SK-N-SH (cell line): ENCODE data around the gene PEX26. TPM values are rescaled to one million over a fixed set of nuclear protein-coding genes. Genes with fewer than 3 reads are reported as not detected.

Experiments used
- CTCF ChIA-PET: fragments of 300-600, 350-600 bp; formaldehyde crosslinking; extraction: SDS; loops from one replicate; lab custom pipeline; 2021; lab: Yijun Ruan, JAX
- POLR2A ChIA-PET: fragments of 350-600 bp; sonication (Branson Sonifier 250); formaldehyde crosslinking; extraction: SDS; loops from one replicate; lab custom pipeline; 2020; ENCODE audit warnings: antibody characterized with exemption, inconsistent platforms; lab: Yijun Ruan, JAX
- DNase-seq: peaks from one replicate; pipeline ENCODE4 v3.0.0; 2012
- H2AFZ ChIP-seq: fragments of 200-600 bp; sonication (generic); 2 replicates; pipeline ENCODE4 v1.8.1; 2016; ENCODE audit warnings: antibody characterized with exemption, mild to moderate bottlenecking, low read depth
- H3F3A ChIP-seq: fragments of 200-600 bp; sonication (generic); replicated peaks from 2 replicates; pipeline ENCODE3; 2016; ENCODE audit warnings: antibody characterized with exemption, mild to moderate bottlenecking; ENCODE audit not compliant: insufficient read depth
- H3K27ac ChIP-seq, 2 experiments: fragments of 200-500 bp in 1 of 2; fragments of 200-600 bp in 1 of 2; sonication (Bioruptor generic) in 1 of 2; sonication (generic), shearing (Covaris generic) in 1 of 2; 2 replicates each; pipeline versions ENCODE4 v1.5.1 to v1.6.1; 2014 to 2016; ENCODE audit warnings: low read depth in 2 of 2, inconsistent platforms in 1 of 2, low read length in 1 of 2, mild to moderate bottlenecking in 1 of 2, mixed read lengths in 1 of 2
- H3K27me3 ChIP-seq: fragments of 200-600 bp; sonication (generic), shearing (Covaris generic); 2 replicates; pipeline ENCODE4 v1.6.1; 2016; ENCODE audit warnings: mixed run types; ENCODE audit not compliant: insufficient read depth
- H3K36me3 ChIP-seq, 2 experiments: fragments of 200-500 bp in 1 of 2; fragments of 200-600 bp in 1 of 2; sonication (Bioruptor generic) in 1 of 2; sonication (generic) in 1 of 2; replicated peaks in 1 of 2; 2 replicates each; pipeline versions ENCODE3 to v1.5.1; 2014 to 2016; ENCODE audit warnings: low read length in 1 of 2, mild to moderate bottlenecking in 1 of 2; ENCODE audit not compliant: insufficient read depth in 2 of 2, control insufficient read depth in 1 of 2
- H3K4me1 ChIP-seq, 2 experiments: fragments of 200-500 bp in 1 of 2; fragments of 200-600 bp in 1 of 2; sonication (Bioruptor generic) in 1 of 2; sonication (generic), shearing (Covaris generic) in 1 of 2; 2 replicates each; pipeline versions ENCODE4 v1.5.1 to v1.6.1; 2014 to 2016; ENCODE audit warnings: low read depth in 1 of 2, low read length in 1 of 2, mixed run types in 1 of 2; ENCODE audit not compliant: insufficient read depth in 2 of 2, control insufficient read depth in 1 of 2
- H3K4me2 ChIP-seq: fragments of 200-600 bp; sonication (generic), shearing (Covaris generic); 2 replicates; pipeline ENCODE4 v1.6.1; 2017; ENCODE audit warnings: mixed run types
- H3K4me3 ChIP-seq, 2 experiments: fragments of 200-500 bp in 1 of 2; fragments of 200-600 bp in 1 of 2; sonication (Bioruptor generic) in 1 of 2; sonication (generic), shearing (Covaris generic) in 1 of 2; 2 replicates each; pipeline versions ENCODE4 v1.5.1 to v1.8.1; 2014 to 2016; ENCODE audit warnings: low read depth in 2 of 2, inconsistent platforms in 1 of 2, low read length in 1 of 2, mild to moderate bottlenecking in 1 of 2, mixed read lengths in 1 of 2, moderate library complexity in 1 of 2
- H3K79me2 ChIP-seq: fragments of 200-600 bp; sonication (generic); 2 replicates; pipeline ENCODE4 v1.8.1; 2017; ENCODE audit warnings: mild to moderate bottlenecking; ENCODE audit not compliant: insufficient read depth
- H3K9ac ChIP-seq: fragments of 200-600 bp; sonication (generic); 2 replicates; pipeline ENCODE4 v1.6.1; 2017; ENCODE audit warnings: mixed run types
- H3K9me2 ChIP-seq: fragments of 200-600 bp; sonication (generic); 2 replicates; pipeline ENCODE4 v1.6.1; 2017; ENCODE audit warnings: mixed run types
- H3K9me3 ChIP-seq: fragments of 200-600 bp; sonication (generic); 2 replicates; pipeline ENCODE4 v1.6.1; 2017; ENCODE audit warnings: mixed run types, mild to moderate bottlenecking, moderate library complexity
- H4K20me1 ChIP-seq: fragments of 200-600 bp; sonication (generic); 2 replicates; pipeline ENCODE4 v1.6.1; 2017; ENCODE audit warnings: mild to moderate bottlenecking, mixed run types; ENCODE audit not compliant: insufficient read depth
- CHD2 ChIP-seq: fragments of 150-350 bp; IDR thresholded peaks from 2 replicates; pipeline ENCODE4 v1.6.1; 2018; ENCODE audit warnings: low read length; ENCODE audit not compliant: partially characterized antibody
- EP300 ChIP-seq, 2 experiments: IDR thresholded peaks; 2 replicates each; pipeline versions ENCODE4 v1.4.0 to v1.6.1; 2012; ENCODE audit warnings: borderline replicate concordance in 1 of 2, low read depth in 1 of 2, low read length in 1 of 2
- EZH2phosphoT487 ChIP-seq: fragments of 200-600 bp; sonication (generic); IDR thresholded peaks from 2 replicates; pipeline ENCODE4 v1.6.1; 2017; ENCODE audit warnings: low read depth, mixed run types, mild to moderate bottlenecking, antibody characterized with exemption, moderate library complexity, borderline replicate concordance
- GATA2 ChIP-seq: sonication (generic); formaldehyde crosslinking; IDR thresholded peaks from 2 replicates; pipeline ENCODE4 v1.5.0; 2020; ENCODE audit warnings: mild to moderate bottlenecking, missing genetic modification reagents
- MEF2A ChIP-seq: IDR thresholded peaks from 2 replicates; pipeline ENCODE4 v1.4.0; 2012; ENCODE audit warnings: low read depth, borderline replicate concordance
- YY1 ChIP-seq: IDR thresholded peaks from 2 replicates; pipeline ENCODE4 v1.4.0; 2012; ENCODE audit warnings: low read depth, mild to moderate bottlenecking
- WGBS: methylation state at CpG from one replicate; pipeline ENCODE4 v1.1.6; 2017; ENCODE audit warnings: low lambda C conversion rate; 5-methylcytosine and 5-hydroxymethylcytosine counted together
- polyA plus RNA-seq, 3 experiments: library from polyadenylated mRNA; depleted of rRNA; stranded (reverse); fragments of >200 nt; gene quantifications; 2 replicates each; pipeline ENCODE4 v1.2.3, GENCODE V29; 2012
- TF ChIP-seq, protein P1 (sequence below): IDR thresholded peaks from 2 replicates; pipeline ENCODE4 v1.6.1; 2012; ENCODE audit warnings: mild to moderate bottlenecking, low read depth, low read length, moderate library complexity
- TF ChIP-seq, protein P2 (sequence below): IDR thresholded peaks from 2 replicates; pipeline ENCODE4 v1.4.0; 2012; ENCODE audit warnings: low read depth, borderline replicate concordance
- TF ChIP-seq, protein P3 (sequence below): fragments of 200-600 bp; sonication (generic); IDR thresholded peaks from 2 replicates; pipeline ENCODE4 v1.6.1; 2017; ENCODE audit warnings: antibody characterized with exemption, mild to moderate bottlenecking, moderate library complexity
- TF ChIP-seq, protein P4 (sequence below): IDR thresholded peaks from 2 replicates; pipeline ENCODE4 v1.4.0; 2012; ENCODE audit warnings: low read depth, borderline replicate concordance

PEX26 gene
- polyA plus RNA-seq, 1 of the 3 experiments (the other 2 are of a cell fraction) = 13.0 TPM

DNA sequence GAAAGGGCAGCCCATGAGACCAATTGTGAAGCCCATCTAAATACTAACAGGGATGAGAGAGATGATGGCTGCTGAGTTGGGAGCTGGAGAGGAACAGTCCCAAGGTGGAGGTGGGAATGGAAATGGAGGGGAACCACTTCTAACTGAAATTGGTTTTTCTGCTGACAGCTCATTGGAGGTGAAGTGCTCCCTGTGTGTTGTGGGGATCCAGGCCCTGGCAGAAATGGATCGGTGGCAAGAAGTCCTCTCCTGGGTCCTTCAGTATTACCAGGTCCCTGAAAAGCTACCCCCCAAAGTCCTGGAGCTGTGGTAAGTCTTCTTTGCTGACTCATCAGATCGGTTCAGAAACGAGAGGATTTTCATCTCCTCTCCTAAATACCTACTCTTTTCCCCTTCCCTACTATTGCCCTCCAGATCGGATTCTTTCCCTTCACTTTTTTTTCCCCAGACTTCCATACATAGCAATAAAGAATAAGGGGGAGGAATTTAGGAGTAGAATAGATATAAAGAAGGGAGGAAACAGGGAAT, 2.0 kb downstream of the PEX26 start (continued):
- TF ChIP-seq, protein P1, sequence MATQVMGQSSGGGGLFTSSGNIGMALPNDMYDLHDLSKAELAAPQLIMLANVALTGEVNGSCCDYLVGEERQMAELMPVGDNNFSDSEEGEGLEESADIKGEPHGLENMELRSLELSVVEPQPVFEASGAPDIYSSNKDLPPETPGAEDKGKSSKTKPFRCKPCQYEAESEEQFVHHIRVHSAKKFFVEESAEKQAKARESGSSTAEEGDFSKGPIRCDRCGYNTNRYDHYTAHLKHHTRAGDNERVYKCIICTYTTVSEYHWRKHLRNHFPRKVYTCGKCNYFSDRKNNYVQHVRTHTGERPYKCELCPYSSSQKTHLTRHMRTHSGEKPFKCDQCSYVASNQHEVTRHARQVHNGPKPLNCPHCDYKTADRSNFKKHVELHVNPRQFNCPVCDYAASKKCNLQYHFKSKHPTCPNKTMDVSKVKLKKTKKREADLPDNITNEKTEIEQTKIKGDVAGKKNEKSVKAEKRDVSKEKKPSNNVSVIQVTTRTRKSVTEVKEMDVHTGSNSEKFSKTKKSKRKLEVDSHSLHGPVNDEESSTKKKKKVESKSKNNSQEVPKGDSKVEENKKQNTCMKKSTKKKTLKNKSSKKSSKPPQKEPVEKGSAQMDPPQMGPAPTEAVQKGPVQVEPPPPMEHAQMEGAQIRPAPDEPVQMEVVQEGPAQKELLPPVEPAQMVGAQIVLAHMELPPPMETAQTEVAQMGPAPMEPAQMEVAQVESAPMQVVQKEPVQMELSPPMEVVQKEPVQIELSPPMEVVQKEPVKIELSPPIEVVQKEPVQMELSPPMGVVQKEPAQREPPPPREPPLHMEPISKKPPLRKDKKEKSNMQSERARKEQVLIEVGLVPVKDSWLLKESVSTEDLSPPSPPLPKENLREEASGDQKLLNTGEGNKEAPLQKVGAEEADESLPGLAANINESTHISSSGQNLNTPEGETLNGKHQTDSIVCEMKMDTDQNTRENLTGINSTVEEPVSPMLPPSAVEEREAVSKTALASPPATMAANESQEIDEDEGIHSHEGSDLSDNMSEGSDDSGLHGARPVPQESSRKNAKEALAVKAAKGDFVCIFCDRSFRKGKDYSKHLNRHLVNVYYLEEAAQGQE = no peak
- TF ChIP-seq, protein P2, sequence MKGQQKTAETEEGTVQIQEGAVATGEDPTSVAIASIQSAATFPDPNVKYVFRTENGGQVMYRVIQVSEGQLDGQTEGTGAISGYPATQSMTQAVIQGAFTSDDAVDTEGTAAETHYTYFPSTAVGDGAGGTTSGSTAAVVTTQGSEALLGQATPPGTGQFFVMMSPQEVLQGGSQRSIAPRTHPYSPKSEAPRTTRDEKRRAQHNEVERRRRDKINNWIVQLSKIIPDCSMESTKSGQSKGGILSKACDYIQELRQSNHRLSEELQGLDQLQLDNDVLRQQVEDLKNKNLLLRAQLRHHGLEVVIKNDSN = no peak
- TF ChIP-seq YY1 = no peak
- TF ChIP-seq CHD2 = no peak
- TF ChIP-seq, protein P3, sequence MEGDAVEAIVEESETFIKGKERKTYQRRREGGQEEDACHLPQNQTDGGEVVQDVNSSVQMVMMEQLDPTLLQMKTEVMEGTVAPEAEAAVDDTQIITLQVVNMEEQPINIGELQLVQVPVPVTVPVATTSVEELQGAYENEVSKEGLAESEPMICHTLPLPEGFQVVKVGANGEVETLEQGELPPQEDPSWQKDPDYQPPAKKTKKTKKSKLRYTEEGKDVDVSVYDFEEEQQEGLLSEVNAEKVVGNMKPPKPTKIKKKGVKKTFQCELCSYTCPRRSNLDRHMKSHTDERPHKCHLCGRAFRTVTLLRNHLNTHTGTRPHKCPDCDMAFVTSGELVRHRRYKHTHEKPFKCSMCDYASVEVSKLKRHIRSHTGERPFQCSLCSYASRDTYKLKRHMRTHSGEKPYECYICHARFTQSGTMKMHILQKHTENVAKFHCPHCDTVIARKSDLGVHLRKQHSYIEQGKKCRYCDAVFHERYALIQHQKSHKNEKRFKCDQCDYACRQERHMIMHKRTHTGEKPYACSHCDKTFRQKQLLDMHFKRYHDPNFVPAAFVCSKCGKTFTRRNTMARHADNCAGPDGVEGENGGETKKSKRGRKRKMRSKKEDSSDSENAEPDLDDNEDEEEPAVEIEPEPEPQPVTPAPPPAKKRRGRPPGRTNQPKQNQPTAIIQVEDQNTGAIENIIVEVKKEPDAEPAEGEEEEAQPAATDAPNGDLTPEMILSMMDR = no peak
- no peak for TF ChIP-seq GATA2 (CRISPR knock-in tag)
- TF ChIP-seq, all 33 proteins: peak for 0

DNA sequence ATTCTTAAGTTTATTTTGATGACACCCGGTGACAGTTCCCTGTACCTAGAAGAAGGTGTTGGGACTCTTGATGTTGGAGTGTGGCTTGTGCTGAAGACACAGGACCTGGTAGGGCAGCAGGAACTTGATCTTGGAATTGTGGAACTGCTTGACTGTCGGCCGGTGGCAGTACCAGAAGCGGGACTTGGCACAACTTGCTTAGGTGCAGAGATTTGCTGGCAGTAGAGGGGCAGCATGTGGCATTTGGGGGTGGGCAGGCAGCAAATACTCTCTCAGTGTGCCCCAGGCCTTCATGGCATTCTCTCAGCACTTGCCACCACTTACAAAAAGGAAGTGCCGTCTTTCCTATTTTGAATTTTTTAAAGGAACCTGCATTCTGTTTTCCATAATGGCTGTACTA, 3.6 kb downstream of the PEX26 start:
- Histone ChIP-seq H3K27ac (no peak overlapping the region), H3K9ac (no peak overlapping the region), H3F3A (peaks cover 6% of the 10 kb centered on the region), H3K36me3 (peaks cover 38 to 42% of the 10 kb centered on the region in 2 experiments), H4K20me1 (0 out of 2 replicates have a peak, but pooled peaks cover 5% of the 10 kb centered on the region), H3K79me2 (peaks cover 62% of the 10 kb centered on the region), H3K27me3 (no peaks in the 10 kb centered on the region), H3K9me3 (no peaks in the 10 kb centered on the region), H3K9me2 (no peaks in the 10 kb centered on the region), H3K4me3 (no peak overlapping the region), H3K4me1 (peaks cover 11 to 20% of the 10 kb centered on the region in 2 experiments), H2AFZ (no peak overlapping the region), H3K4me2 (no peak overlapping the region)
- 96% methylated on average over 5 of the region's 5 CpGs for WGBS
- CTCF ChIA-PET = no interaction called here
- no peak for DNase-seq
- POLR2A ChIA-PET = no interaction called here
- TF ChIP-seq EP300 (IDR thresholded peaks at IDR 0.05; ENCODE audit: borderline replicate concordance in 1 of 2, low read depth in 1 of 2, low read length in 1 of 2) = no peak

DNA sequence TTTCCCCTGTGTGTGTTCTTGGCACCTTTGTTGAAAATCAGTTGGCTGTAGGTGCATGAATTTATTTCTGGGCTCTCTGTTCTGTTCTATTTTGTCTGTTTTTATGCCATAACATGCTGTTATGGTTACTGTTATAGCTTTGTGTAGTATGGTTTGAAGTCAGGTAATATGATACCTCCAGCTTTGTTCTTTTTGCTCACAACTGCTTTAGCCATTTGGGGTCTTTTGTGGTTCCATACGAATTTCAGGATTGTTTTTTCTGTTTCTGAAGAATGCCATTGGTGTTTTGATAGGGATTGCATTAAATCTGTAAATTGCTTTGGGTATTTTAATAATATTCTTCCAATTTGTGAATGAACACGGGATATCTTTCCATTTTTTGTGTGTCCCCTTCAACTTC, 4.7 kb downstream of the PEX26 start:
- ChIA-PET POLR2A (no interaction called here), CTCF (no interaction called here)
- peaks cover 42 to 47% of the 10 kb centered on the region in 2 experiments for H3K36me3 ChIP-seq
- no peaks in the 10 kb centered on the region for H3K9me2 ChIP-seq
- no peaks in the 10 kb centered on the region for H3F3A ChIP-seq
- peaks cover 53% of the 10 kb centered on the region for H3K79me2 ChIP-seq
- no peak for TF ChIP-seq MEF2A
- TF ChIP-seq EZH2phosphoT487 = no peak
- TF ChIP-seq, protein P4, sequence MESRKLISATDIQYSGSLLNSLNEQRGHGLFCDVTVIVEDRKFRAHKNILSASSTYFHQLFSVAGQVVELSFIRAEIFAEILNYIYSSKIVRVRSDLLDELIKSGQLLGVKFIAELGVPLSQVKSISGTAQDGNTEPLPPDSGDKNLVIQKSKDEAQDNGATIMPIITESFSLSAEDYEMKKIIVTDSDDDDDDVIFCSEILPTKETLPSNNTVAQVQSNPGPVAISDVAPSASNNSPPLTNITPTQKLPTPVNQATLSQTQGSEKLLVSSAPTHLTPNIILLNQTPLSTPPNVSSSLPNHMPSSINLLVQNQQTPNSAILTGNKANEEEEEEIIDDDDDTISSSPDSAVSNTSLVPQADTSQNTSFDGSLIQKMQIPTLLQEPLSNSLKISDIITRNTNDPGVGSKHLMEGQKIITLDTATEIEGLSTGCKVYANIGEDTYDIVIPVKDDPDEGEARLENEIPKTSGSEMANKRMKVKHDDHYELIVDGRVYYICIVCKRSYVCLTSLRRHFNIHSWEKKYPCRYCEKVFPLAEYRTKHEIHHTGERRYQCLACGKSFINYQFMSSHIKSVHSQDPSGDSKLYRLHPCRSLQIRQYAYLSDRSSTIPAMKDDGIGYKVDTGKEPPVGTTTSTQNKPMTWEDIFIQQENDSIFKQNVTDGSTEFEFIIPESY = no peak
- TF ChIP-seq EP300 (IDR thresholded peaks at IDR 0.05; ENCODE audit: borderline replicate concordance in 1 of 2, low read depth in 1 of 2, low read length in 1 of 2) = no peak
- DNase-seq = no peak
- 73% methylated on average over 2 of the region's 2 CpGs for WGBS
- H3K9me3 ChIP-seq = no peaks in the 10 kb centered on the region
- no peak overlapping the region for H3K4me3 ChIP-seq
- no peak overlapping the region for H3K9ac ChIP-seq
- H3K4me1 ChIP-seq = peaks cover 5 to 11% of the 10 kb centered on the region in 2 experiments; a peak in 2 of 4 replicates
- 0 out of 2 replicates have a peak, but pooled peaks cover 5% of the 10 kb centered on the region for H4K20me1 ChIP-seq
- no peak overlapping the region for H2AFZ ChIP-seq
- H3K4me2 ChIP-seq = no peak overlapping the region
- H3K27me3 ChIP-seq = no peaks in the 10 kb centered on the region
- H3K27ac ChIP-seq = no peak overlapping the region
